ENCODE results near the gene TXNDC12. TPM values are rescaled to one million over a fixed set of nuclear protein-coding genes. Genes with fewer than 3 reads are reported as not detected.
"Not testable (repeated sequence)": the region's sequence is repeated elsewhere in the genome, so short reads cannot be mapped to it uniquely, and the experiment has no call there.

The TXNDC12 gene
- total RNA-seq, 1 experiment from 2014 or later: 77.5 TPM

- Histone ChIP-seq H3K36me3 (ENCODE audit: control insufficient read depth, insufficient read depth, low read length) (no peaks in the 10 kb centered on the region; the same call in 1 of the 2 replicates), H3K27ac (ENCODE audit: low read length) (peak overlapping the region; percentile 87), H3K9me3 (ENCODE audit: control insufficient read depth, insufficient read depth, low read depth, low read length) (no peaks in the 10 kb centered on the region), H3K27me3 (ENCODE audit: control insufficient read depth, insufficient read depth, low read length) (no peaks in the 10 kb centered on the region), H3K4me3 (ENCODE audit: low read depth in 2 of 2, low read length in 2 of 2) (peak overlapping the region; percentile 73 to 92), H3K4me1 (ENCODE audit: control insufficient read depth, insufficient read depth, low read length) (peaks cover 12% of the 10 kb centered on the region)
- ChIA-PET POLR2A (no interaction called here), CTCF (no interaction called here)
- BruUV-seq (replicated peaks): no TSS peak
- ATAC-seq (no peak; the same call in none of the 2 replicates), DNase-seq (ENCODE audit: low read depth, low spot score) (no peak)
- intact Hi-C loops (cut with micrococcal nuclease; ENCODE audit: unreplicated experiment) (no loop called here), in situ Hi-C loops (cut with HindIII; ENCODE audit: low pct_unique_long_range_greater_than_20kb, low sequenced_read_pairs) (no loop called here)
- TF ChIP-seq POLR2AphosphoS5 (IDR thresholded peaks at IDR 0.05; ENCODE audit: low read depth, low read length) (no peak), SIN3A (IDR thresholded peaks at IDR 0.05; ENCODE audit: borderline replicate concordance, insufficient read depth, low read depth, low read length) (no peak), TCF7L2 (IDR thresholded peaks at IDR 0.05; ENCODE audit: low read depth, low read length) (no peak), REST (IDR thresholded peaks at IDR 0.05; ENCODE audit: insufficient read depth in 1 of 2, low read depth in 2 of 2, low read length in 1 of 2) (no peak)
- TF ChIP-seq, protein P1, sequence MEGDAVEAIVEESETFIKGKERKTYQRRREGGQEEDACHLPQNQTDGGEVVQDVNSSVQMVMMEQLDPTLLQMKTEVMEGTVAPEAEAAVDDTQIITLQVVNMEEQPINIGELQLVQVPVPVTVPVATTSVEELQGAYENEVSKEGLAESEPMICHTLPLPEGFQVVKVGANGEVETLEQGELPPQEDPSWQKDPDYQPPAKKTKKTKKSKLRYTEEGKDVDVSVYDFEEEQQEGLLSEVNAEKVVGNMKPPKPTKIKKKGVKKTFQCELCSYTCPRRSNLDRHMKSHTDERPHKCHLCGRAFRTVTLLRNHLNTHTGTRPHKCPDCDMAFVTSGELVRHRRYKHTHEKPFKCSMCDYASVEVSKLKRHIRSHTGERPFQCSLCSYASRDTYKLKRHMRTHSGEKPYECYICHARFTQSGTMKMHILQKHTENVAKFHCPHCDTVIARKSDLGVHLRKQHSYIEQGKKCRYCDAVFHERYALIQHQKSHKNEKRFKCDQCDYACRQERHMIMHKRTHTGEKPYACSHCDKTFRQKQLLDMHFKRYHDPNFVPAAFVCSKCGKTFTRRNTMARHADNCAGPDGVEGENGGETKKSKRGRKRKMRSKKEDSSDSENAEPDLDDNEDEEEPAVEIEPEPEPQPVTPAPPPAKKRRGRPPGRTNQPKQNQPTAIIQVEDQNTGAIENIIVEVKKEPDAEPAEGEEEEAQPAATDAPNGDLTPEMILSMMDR (IDR thresholded peaks at IDR 0.05): no peak
These were observed 22.7 kb downstream of the TXNDC12 start for GRCh38 chr1:52032124-52032784.

- H3K36me3 ChIP-seq (ENCODE audit: control insufficient read depth, insufficient read depth, low read length); H3K27ac ChIP-seq (ENCODE audit: low read length); CTCF ChIA-PET: not testable (repeated sequence)
These were observed 26.2 kb downstream of the TXNDC12 start for GRCh38 chr1:52028839-52029238.

GRCh38 chr1:52028328-52028727 lies 26.7 kb downstream of the TXNDC12 start:
- H3K36me3 ChIP-seq (ENCODE audit: control insufficient read depth, insufficient read depth, low read length): peaks cover 3% of the 10 kb centered on the region
- in situ Hi-C loops (cut with HindIII; ENCODE audit: low pct_unique_long_range_greater_than_20kb, low sequenced_read_pairs) (no loop called here), intact Hi-C loops (cut with micrococcal nuclease; ENCODE audit: unreplicated experiment) (no loop called here)
- ATAC-seq (no peak), DNase-seq (ENCODE audit: low read depth, low spot score) (no peak)
- H3K27me3 ChIP-seq (ENCODE audit: control insufficient read depth, insufficient read depth, low read length): no peaks in the 10 kb centered on the region
- BruUV-seq (replicated peaks): no TSS peak
- POLR2A ChIA-PET: no interaction called here
- peaks cover 5% of the 10 kb centered on the region; the same call in 1 of the 2 replicates for H3K4me1 ChIP-seq (ENCODE audit: control insufficient read depth, insufficient read depth, low read length)
- no peaks in the 10 kb centered on the region for H3K9me3 ChIP-seq (ENCODE audit: control insufficient read depth, insufficient read depth, low read depth, low read length)
- TF ChIP-seq SIN3A (IDR thresholded peaks at IDR 0.05; ENCODE audit: borderline replicate concordance, insufficient read depth, low read depth, low read length): no peak
- TF ChIP-seq, protein P1 (IDR thresholded peaks at IDR 0.05): no peak
- no peak for TF ChIP-seq POLR2AphosphoS5 (IDR thresholded peaks at IDR 0.05; ENCODE audit: low read depth, low read length)
- TF ChIP-seq REST (IDR thresholded peaks at IDR 0.05; ENCODE audit: insufficient read depth in 1 of 2, low read depth in 2 of 2, low read length in 1 of 2): no peak
- TF ChIP-seq TCF7L2 (IDR thresholded peaks at IDR 0.05; ENCODE audit: low read depth, low read length): no peak
- CTCF ChIA-PET: no interaction called here
- H3K4me3 ChIP-seq (ENCODE audit: low read depth in 2 of 2, low read length in 2 of 2): no peak overlapping the region
- no peak overlapping the region for H3K27ac ChIP-seq (ENCODE audit: low read length)

More at GRCh38 chr1:52028839-52029238, 26.2 kb downstream of the TXNDC12 start:
- H3K27me3 ChIP-seq (ENCODE audit: control insufficient read depth, insufficient read depth, low read length); DNase-seq (ENCODE audit: low read depth, low spot score); BruUV-seq (replicated peaks); H3K4me3 ChIP-seq (ENCODE audit: low read depth in 2 of 2, low read length in 2 of 2); intact Hi-C loops (cut with micrococcal nuclease; ENCODE audit: unreplicated experiment); H3K9me3 ChIP-seq (ENCODE audit: control insufficient read depth, insufficient read depth, low read depth, low read length); in situ Hi-C loops (cut with HindIII; ENCODE audit: low pct_unique_long_range_greater_than_20kb, low sequenced_read_pairs); ATAC-seq; H3K4me1 ChIP-seq (ENCODE audit: control insufficient read depth, insufficient read depth, low read length): not testable (repeated sequence)
- POLR2A ChIA-PET: interaction anchor here (1.1 kb wide), 1 partner anchor 27 kb away, joined by 4 read pairs; the partner anchor contains the start of gene TXNDC12
